BLaER1 treated with 17β-estradiol and CSF1 and Interleukin-3, amounts not matched to agents 10 nM and 100 nM (cell line): ENCODE data around the gene DLG3.

Source experiments
- H3K27ac ChIP-seq, 11 experiments: shearing (Covaris generic); formaldehyde crosslinking; 2 replicates each; pipeline ENCODE4 v1.8.1; 2022
- H3K27me3 ChIP-seq, 11 experiments: shearing (Covaris generic); formaldehyde crosslinking; 2 replicates each; pipeline ENCODE4 v1.8.1; 2022
- H3K36me3 ChIP-seq, 11 experiments: shearing (Covaris generic); formaldehyde crosslinking; 2 replicates each; pipeline ENCODE4 v1.8.1; 2022
- H3K4me1 ChIP-seq, 10 experiments: shearing (Covaris generic); formaldehyde crosslinking; 2 replicates each; pipeline ENCODE4 v1.8.1; 2022
- H3K4me2 ChIP-seq, 11 experiments: shearing (Covaris generic); formaldehyde crosslinking; 2 replicates each; pipeline ENCODE4 v1.8.1; 2022
- H3K4me3 ChIP-seq, 10 experiments: shearing (Covaris generic); formaldehyde crosslinking; 2 replicates each; pipeline ENCODE4 v1.8.1; 2022
- H3K9ac ChIP-seq, 11 experiments: shearing (Covaris generic); formaldehyde crosslinking; 2 replicates each; pipeline ENCODE4 v1.8.1; 2022
- H3K9me3 ChIP-seq, 11 experiments: shearing (Covaris generic); formaldehyde crosslinking; replicated peaks in 1 of 11; 2 replicates each; pipeline ENCODE4 v1.8.1; 2022
- H4K20me1 ChIP-seq, 11 experiments: shearing (Covaris generic); formaldehyde crosslinking; 2 replicates each; pipeline ENCODE4 v1.8.1; 2022
- Cebpa-rat ChIP-seq, 11 experiments: shearing (Covaris generic); IDR thresholded peaks; 2 replicates each; pipeline ENCODE4 v1.8.1; 2022

Gene DLG3

DNA sequence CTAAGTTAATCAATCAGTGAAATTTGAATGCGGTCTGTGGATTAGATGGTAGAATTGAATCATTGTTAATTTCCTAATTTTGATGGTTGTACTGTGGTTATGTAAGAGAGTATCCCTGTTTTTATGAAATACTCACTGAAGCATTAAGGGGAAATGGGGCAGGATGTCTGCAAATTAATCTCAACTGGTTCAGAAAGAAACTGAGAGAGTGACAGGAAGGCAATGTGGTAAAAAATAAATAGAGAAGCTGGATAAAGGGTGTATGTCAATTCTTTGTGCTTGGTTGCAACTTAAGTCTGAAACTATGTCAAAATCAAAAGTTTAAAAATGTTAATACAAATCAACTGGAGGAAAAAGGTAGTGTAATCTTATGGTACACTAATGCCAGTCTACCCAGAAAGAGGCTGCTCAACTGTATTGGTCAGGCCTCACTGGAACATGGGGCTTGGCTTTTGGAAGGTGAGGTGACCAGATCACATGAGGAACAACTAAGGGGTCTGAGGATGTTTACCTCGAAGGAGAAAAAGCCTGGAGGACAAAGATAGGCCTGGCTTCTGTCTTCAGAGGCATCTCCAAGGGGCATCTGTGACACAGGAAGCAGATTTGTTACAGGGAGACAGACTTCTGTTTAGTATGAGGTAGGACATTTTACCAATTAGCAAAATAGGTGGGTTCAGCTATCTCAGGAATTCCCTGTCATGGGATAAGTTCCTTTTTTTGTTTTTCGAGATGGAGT, 83.1 kb downstream of the DLG3 start:
- H3K27ac ChIP-seq = peak overlapping the region in 10 of 11 experiments; percentile 29 to 93 (median 90); a peak in 19 of 22 replicates
- H3K36me3 ChIP-seq = no peaks in the 10 kb centered on the region
- no peak overlapping the region for H3K4me3 ChIP-seq
- H3K9ac ChIP-seq = peak overlapping the region in 9 of 11 experiments; percentile 10 to 81 (median 72); a peak in 18 of 22 replicates
- no peaks in the 10 kb centered on the region for H4K20me1 ChIP-seq
- peaks cover 0 to 18% (median 0%) of the 10 kb centered on the region in 11 experiments; a peak in 3 of 22 replicates for H3K9me3 ChIP-seq
- TF ChIP-seq Cebpa-rat (IDR thresholded peaks at IDR 0.05) = peak in 2 of 11 experiments; percentile 70; a peak in 4 of 22 replicates
- peak overlapping the region; percentile 17 to 81 (median 53); a peak in 21 of 22 replicates for H3K4me2 ChIP-seq
- H3K27me3 ChIP-seq = peaks cover 54 to 95% (median 89%) of the 10 kb centered on the region in 11 experiments
- H3K4me1 ChIP-seq = peaks cover 3 to 46% (median 30%) of the 10 kb centered on the region in 10 experiments; a peak in 19 of 20 replicates

DNA sequence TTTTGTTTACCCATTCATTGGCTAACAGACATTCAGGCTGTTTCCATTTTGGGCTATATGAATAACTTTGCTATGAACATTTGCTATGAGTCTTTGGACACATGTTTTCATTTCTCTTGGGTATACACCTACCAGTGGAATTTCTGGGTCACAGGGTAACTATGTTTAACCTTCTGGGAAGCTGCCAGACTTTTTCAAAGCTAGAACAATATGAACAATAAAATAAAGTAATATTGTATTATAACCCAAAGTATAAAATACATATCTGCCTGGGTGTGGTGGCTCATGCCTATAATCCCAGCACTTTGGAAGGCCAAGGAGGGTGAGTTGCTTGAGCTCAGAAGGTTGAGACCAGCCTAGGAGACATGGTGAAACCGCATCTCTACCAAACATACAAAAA, 90.6 kb downstream of the DLG3 start:
- H3K4me3 ChIP-seq = no peak overlapping the region
- H3K9ac ChIP-seq = no peak overlapping the region
- H3K36me3 ChIP-seq = no peaks in the 10 kb centered on the region
- no peaks in the 10 kb centered on the region for H3K4me1 ChIP-seq
- no peak for TF ChIP-seq Cebpa-rat (IDR thresholded peaks at IDR 0.05)
- H3K27me3 ChIP-seq = peaks cover 61 to 94% (median 81%) of the 10 kb centered on the region in 11 experiments
- H4K20me1 ChIP-seq = no peaks in the 10 kb centered on the region
- no peak overlapping the region for H3K27ac ChIP-seq
- peaks cover 0 to 11% (median 0%) of the 10 kb centered on the region in 11 experiments; a peak in 3 of 22 replicates for H3K9me3 ChIP-seq
- H3K4me2 ChIP-seq = no peak overlapping the region

DNA sequence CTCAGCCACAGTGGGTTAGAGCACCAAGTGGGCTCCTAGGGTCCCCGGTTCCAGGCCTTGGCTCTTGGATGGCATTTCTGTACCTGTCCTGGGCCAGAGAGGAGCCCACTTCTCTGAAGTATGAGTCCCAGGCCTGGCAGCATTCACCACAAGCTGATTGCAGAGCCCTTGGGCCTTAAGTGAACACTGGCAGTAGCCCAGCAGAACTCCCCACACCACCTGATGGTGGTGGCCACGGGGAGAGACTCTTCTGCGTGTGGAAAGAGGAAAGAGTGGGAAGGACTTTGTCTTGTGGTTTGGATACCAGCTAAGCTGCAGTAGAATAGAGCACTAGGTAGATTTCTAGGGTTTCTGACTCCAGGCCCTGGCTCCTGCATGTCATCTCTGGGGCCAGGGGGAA, 104.8 kb downstream of the DLG3 start:
- Histone ChIP-seq H3K36me3 (no peaks in the 10 kb centered on the region), H4K20me1 (no peaks in the 10 kb centered on the region), H3K9me3 (peaks cover 0 to 4% (median 0%) of the 10 kb centered on the region in 11 experiments; a peak in 1 of 22 replicates), H3K4me3 (no peak overlapping the region), H3K4me1 (peaks cover 0 to 20% (median 7%) of the 10 kb centered on the region in 10 experiments; a peak in 10 of 20 replicates), H3K27ac (no peak overlapping the region), H3K27me3 (peaks cover 47 to 88% (median 75%) of the 10 kb centered on the region in 11 experiments), H3K9ac (no peak overlapping the region), H3K4me2 (no peak overlapping the region)
- TF ChIP-seq Cebpa-rat (IDR thresholded peaks at IDR 0.05) = no peak

DNA sequence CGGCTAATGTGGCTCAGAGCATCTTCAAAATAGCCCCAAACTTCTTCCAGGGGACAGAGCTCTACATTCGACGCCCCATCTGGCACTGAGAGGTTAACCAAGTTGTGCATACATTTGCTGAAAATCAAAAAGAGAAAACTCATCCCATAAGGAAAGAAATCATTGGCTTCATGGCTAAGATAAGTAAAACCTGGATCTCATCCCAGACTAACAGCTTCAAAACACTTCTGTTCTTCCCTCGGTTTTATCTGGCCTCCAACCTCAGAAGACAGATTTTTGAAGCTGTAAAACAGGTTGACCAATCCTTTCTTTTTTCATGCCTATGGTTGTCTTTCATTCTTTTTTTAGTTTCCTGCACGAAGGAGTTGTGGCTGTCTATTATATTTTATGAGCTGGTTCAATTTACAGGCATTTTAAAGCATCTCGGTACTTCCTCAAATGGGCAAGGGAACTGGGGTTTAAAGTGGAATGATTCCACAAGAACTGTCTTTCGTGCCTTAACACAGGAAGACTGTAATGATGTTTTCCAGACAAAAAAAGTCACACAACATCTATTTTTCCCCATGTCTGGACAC, 107.6 kb downstream of the DLG3 start:
- TF ChIP-seq Cebpa-rat (IDR thresholded peaks at IDR 0.05) = no peak
- Histone ChIP-seq H3K9me3 (peaks cover 0 to under 1% (median 0%) of the 10 kb centered on the region in 11 experiments; a peak in 1 of 22 replicates), H3K9ac (no peak overlapping the region)

DNA sequence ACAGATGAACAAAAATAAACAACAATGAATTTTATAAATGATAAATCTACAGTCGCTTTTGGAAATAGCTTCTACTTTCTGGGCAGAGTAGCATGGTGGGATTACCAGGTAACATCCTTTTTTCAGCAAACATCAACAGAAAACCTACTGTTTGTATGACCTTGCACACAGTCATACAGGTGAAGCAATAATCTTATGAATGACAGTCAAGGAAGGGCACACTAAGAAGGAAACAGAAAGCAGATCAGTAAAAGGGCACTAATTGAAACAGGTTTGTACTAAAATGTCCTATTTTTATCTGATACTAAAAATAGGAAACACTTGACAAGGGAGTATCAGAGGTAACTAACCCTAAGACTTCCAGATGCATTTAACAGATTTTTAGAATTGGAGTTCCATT, 108.9 kb downstream of the DLG3 start:
- H3K4me3 ChIP-seq = no peak overlapping the region
- H4K20me1 ChIP-seq = no peaks in the 10 kb centered on the region
- H3K4me2 ChIP-seq = peak overlapping the region in 6 of 11 experiments; percentile 2 to 51 (median 15); a peak in 6 of 22 replicates
- peaks cover 0 to 10% (median 0%) of the 10 kb centered on the region in 11 experiments; a peak in 4 of 22 replicates for H3K9me3 ChIP-seq
- no peak overlapping the region for H3K9ac ChIP-seq
- TF ChIP-seq Cebpa-rat (IDR thresholded peaks at IDR 0.05) = no peak
- H3K4me1 ChIP-seq = peaks cover 0 to 20% (median 7%) of the 10 kb centered on the region in 10 experiments; a peak in 10 of 20 replicates
- peaks cover 49 to 95% (median 74%) of the 10 kb centered on the region in 11 experiments for H3K27me3 ChIP-seq
- H3K36me3 ChIP-seq = no peaks in the 10 kb centered on the region
- peak overlapping the region in 5 of 11 experiments; percentile 17 to 33 (median 25); a peak in 7 of 22 replicates for H3K27ac ChIP-seq

More for the DNA sequence above, 107.6 kb downstream of the DLG3 start:
- H3K4me2 ChIP-seq = peak overlapping the region in 2 of 11 experiments; percentile 23 to 30; a peak in 2 of 22 replicates
- no peaks in the 10 kb centered on the region for H3K36me3 ChIP-seq
- H4K20me1 ChIP-seq = no peaks in the 10 kb centered on the region
- H3K4me3 ChIP-seq = no peak overlapping the region
- H3K4me1 ChIP-seq = peaks cover 0 to 20% (median 7%) of the 10 kb centered on the region in 10 experiments; a peak in 10 of 20 replicates
- H3K27ac ChIP-seq = no peak overlapping the region
- H3K27me3 ChIP-seq = peaks cover 51 to 89% (median 73%) of the 10 kb centered on the region in 11 experiments

DNA sequence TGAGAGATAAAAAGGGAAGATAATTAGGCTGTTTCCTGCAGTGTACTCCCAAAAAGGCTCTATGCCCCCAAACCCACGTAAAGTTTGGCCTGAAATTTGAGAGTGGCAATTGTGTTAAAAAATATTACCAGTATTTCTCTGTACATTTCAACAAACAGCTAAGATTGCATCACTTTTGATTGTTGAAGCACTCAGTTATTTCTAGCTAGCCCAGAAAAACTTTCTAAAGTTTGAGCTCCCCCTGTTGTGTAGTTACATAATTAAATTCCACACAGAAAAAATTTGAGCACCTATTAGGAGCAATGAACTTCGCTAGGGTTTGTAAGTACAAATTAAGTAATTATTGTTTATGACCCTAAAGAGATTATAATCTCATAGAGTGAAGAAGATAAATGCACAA, 109.4 kb downstream of the DLG3 start:
- no peaks in the 10 kb centered on the region for H3K36me3 ChIP-seq
- peaks cover 44 to 95% (median 68%) of the 10 kb centered on the region in 11 experiments for H3K27me3 ChIP-seq
- H3K4me3 ChIP-seq = no peak overlapping the region
- peak in 2 of 11 experiments; percentile 45 to 52; a peak in 2 of 22 replicates for TF ChIP-seq Cebpa-rat (IDR thresholded peaks at IDR 0.05)
- H3K9ac ChIP-seq = no peak overlapping the region
- H3K4me2 ChIP-seq = peak overlapping the region in 6 of 11 experiments; percentile 2 to 51 (median 15); a peak in 6 of 22 replicates
- peaks cover 4 to 15% (median 5%) of the 10 kb centered on the region in 11 experiments; a peak in 13 of 22 replicates for H3K9me3 ChIP-seq
- H3K4me1 ChIP-seq = peaks cover 0 to 20% (median 7%) of the 10 kb centered on the region in 10 experiments; a peak in 10 of 20 replicates
- peak overlapping the region in 5 of 11 experiments; percentile 17 to 33 (median 25); a peak in 7 of 22 replicates for H3K27ac ChIP-seq
- no peaks in the 10 kb centered on the region for H4K20me1 ChIP-seq

DNA sequence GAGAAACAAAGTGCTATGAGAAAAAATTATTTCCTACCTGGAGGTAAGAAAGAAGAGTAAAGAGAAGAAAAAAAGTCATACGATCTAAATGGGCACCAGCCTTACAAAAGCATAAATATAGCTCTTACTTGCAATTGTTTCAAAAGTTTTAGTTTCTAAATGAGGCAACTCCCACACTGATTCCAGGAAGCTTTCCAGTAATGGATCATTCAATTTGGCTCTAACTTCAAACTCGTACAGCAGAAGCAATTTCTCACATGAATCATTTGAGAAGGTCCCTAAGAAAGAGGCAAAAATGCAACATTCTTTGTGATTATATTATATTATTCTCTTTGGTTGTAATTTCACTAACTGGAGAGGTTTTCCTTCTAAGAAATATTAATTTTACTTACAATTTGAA, 109.9 kb downstream of the DLG3 start:
- no peak overlapping the region for H3K4me3 ChIP-seq
- H3K9me3 ChIP-seq = peaks cover 9 to 20% (median 9%) of the 10 kb centered on the region in 11 experiments; a peak in 17 of 22 replicates
- no peak for TF ChIP-seq Cebpa-rat (IDR thresholded peaks at IDR 0.05)
- H3K36me3 ChIP-seq = no peaks in the 10 kb centered on the region
- no peaks in the 10 kb centered on the region for H4K20me1 ChIP-seq
- H3K27me3 ChIP-seq = peaks cover 39 to 91% (median 64%) of the 10 kb centered on the region in 11 experiments
- no peak overlapping the region for H3K4me2 ChIP-seq
- H3K9ac ChIP-seq = no peak overlapping the region
- no peak overlapping the region for H3K27ac ChIP-seq
- H3K4me1 ChIP-seq = peaks cover 0 to 20% (median 7%) of the 10 kb centered on the region in 10 experiments; a peak in 10 of 20 replicates

DNA sequence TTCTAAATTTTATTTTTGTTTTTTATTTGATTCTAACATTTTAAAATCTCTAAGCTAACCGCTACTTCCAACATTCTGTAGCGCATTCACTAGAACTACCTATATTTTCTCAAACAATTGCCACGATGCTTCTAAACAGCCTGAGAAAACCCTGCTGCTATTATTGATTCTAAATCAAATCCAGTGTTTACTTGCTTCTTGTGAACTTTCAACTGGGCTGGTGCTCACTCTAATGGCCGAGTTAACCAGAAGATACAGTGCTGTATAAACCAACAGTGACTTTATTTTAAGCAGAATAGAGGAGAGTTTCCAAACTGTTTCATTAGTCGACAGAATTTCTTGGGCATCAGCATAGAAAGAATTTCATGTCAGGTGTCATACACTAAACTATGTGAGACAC, 110.3 kb downstream of the DLG3 start:
- peaks cover 12 to 24% (median 13%) of the 10 kb centered on the region in 11 experiments; a peak in 18 of 22 replicates for H3K9me3 ChIP-seq
- TF ChIP-seq Cebpa-rat (IDR thresholded peaks at IDR 0.05) = no peak
- peaks cover 35 to 87% (median 60%) of the 10 kb centered on the region in 11 experiments for H3K27me3 ChIP-seq
- peaks cover 0 to 20% (median 7%) of the 10 kb centered on the region in 10 experiments; a peak in 10 of 20 replicates for H3K4me1 ChIP-seq
- no peaks in the 10 kb centered on the region for H4K20me1 ChIP-seq
- H3K36me3 ChIP-seq = no peaks in the 10 kb centered on the region
- no peak overlapping the region for H3K27ac ChIP-seq
- no peak overlapping the region for H3K9ac ChIP-seq
- H3K4me3 ChIP-seq = no peak overlapping the region
- no peak overlapping the region for H3K4me2 ChIP-seq
